Measurements from ENCODE around the gene NFATC2IP.
"Not testable (repeated sequence)": the region's sequence is repeated elsewhere in the genome, so short reads cannot be mapped to it uniquely, and the experiment has no call there.

NFATC2IP gene

DNA sequence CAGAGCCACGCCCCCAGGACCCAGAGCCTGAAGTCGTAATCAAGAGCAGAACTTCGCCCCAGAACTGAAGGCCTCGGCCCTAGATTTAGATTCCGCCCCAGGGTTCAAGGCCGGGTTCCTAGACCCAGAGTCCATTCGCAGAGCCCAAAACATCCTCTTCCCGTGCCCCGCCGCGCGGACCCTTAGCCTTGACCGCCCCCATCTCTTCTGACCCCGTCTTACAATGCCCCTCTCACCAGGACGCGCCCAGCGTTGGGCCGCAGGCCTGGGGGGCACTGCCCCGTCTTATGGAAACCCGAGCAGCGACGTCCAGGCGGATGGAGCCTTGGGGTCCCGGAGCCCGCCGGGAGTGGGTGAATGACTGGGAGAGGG is 14.0 kb upstream of the NFATC2IP start:
- H2BK12ac ChIP-seq (ENCODE audit: low read length): no peak overlapping the region
- H3K9me3 ChIP-seq (ENCODE audit: insufficient read depth, low read depth, low read length): peaks cover 1% of the 10 kb centered on the region
- H3K27me3 ChIP-seq (ENCODE audit: insufficient read depth, low read length): no peaks in the 10 kb centered on the region
- H3K4me1 ChIP-seq (ENCODE audit: control insufficient read depth in 1 of 2, insufficient read depth in 2 of 2, low read length in 2 of 2): peaks cover 3 to 6% of the 10 kb centered on the region in 2 experiments
- H2AK5ac ChIP-seq (ENCODE audit: low read length): no peak overlapping the region
- H2BK120ac ChIP-seq (ENCODE audit: insufficient read depth, low read length, poor library complexity): no peak overlapping the region
- H3K9ac ChIP-seq (ENCODE audit: low read length): no peak overlapping the region
- H4K12ac ChIP-seq (ENCODE audit: low read depth, low read length): no peak overlapping the region
- no peak overlapping the region for H4K8ac ChIP-seq (ENCODE audit: low read depth, low read length)
- no peak overlapping the region for H3K4me2 ChIP-seq (ENCODE audit: low read length)
- no peaks in the 10 kb centered on the region for H3K79me1 ChIP-seq (ENCODE audit: low read length)
- H4K91ac ChIP-seq (ENCODE audit: low read depth, low read length): no peak overlapping the region
- no peak overlapping the region for H3K4me3 ChIP-seq (ENCODE audit: low read depth, low read length)
- no peaks in the 10 kb centered on the region for H3K36me3 ChIP-seq (ENCODE audit: control insufficient read depth in 1 of 2, insufficient read depth in 2 of 2, low read length in 2 of 2)
- H3K14ac ChIP-seq (ENCODE audit: low read length): no peak overlapping the region
- H2AFZ ChIP-seq (ENCODE audit: insufficient read depth, low read length, poor library complexity): no peak overlapping the region
- H3K4ac ChIP-seq (ENCODE audit: low read depth, low read length): no peak overlapping the region
- WGBS (ENCODE audit: extremely low coverage, insufficient coverage, insufficient read length): no CpG with 5 or more reads among the region's 26 CpGs
- H2BK5ac ChIP-seq (ENCODE audit: low read depth, low read length, poor library complexity): no peak overlapping the region
- no peak overlapping the region for H3K27ac ChIP-seq (ENCODE audit: low read depth, low read length)
- H3K18ac ChIP-seq (ENCODE audit: low read length): no peak overlapping the region
- H3K23ac ChIP-seq (ENCODE audit: low read length): no peak overlapping the region
- H3K79me2 ChIP-seq (ENCODE audit: control insufficient read depth, insufficient read depth, low read length, poor library complexity): no peaks in the 10 kb centered on the region
- DNase-seq: no peak

DNA sequence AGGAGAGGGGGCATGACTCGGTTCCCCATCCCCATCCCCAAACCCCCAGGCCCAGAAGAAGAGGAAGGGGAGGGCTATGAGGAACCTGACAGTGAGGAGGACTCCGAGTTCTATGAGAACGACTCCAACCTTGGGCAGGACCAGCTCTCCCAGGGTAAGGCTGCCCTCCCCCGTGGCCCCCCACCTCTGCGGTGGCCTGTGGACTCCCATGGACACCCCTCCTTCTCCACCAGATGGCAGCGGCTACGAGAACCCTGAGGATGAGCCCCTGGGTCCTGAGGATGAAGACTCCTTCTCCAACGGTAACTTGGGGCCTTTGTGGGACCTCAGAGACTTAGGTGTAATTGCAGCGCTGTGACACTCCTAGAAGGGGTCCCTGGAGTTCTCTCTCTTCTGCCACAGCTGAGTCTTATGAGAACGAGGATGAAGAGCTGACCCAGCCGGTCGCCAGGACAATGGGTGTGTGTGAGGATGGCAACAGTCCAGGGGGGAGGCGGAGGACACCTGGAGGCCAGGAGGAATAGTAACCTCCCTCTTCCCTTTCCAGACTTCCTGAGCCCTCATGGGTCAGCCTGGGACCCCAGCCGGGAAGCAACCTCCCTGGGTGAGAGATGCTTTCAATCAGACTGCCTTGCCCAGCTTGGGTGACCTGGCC is 13.4 kb upstream of the NFATC2IP start:
- Histone ChIP-seq H3K4me1 (ENCODE audit: control insufficient read depth in 1 of 2, insufficient read depth in 2 of 2, low read length in 2 of 2) (peaks cover 3 to 6% of the 10 kb centered on the region in 2 experiments), H3K27me3 (ENCODE audit: insufficient read depth, low read length) (no peaks in the 10 kb centered on the region)
- DNase-seq: no peak

DNA sequence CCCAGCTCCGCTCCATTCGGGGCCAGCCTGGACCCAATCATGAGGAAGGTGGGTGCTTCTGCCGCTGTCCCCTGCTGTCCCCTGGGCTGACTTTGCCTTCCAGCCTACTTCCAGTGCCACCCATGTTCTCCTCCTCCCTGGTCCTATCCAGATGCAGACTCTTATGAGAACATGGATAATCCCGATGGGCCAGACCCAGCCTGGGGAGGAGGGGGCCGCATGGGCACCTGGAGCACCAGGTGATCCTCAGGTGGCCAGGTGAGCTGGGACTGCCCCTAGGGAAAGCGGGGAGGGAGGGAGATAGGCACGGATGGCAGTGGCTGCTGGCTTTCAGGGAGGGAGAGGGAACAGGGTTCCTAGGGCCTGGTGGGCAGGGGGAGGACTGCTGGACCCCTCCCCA is 12.0 kb upstream of the NFATC2IP start:
- no peak overlapping the region for H2BK120ac ChIP-seq (ENCODE audit: insufficient read depth, low read length, poor library complexity)
- no CpG with 5 or more reads among the region's 7 CpGs for WGBS (ENCODE audit: extremely low coverage, insufficient coverage, insufficient read length)
- no peaks in the 10 kb centered on the region for H3K79me2 ChIP-seq (ENCODE audit: control insufficient read depth, insufficient read depth, low read length, poor library complexity)
- H3K9me3 ChIP-seq (ENCODE audit: insufficient read depth, low read depth, low read length): peaks cover 1% of the 10 kb centered on the region
- H3K4me3 ChIP-seq (ENCODE audit: low read depth, low read length): no peak overlapping the region
- H2BK5ac ChIP-seq (ENCODE audit: low read depth, low read length, poor library complexity): no peak overlapping the region
- H4K12ac ChIP-seq (ENCODE audit: low read depth, low read length): no peak overlapping the region
- no peak overlapping the region for H3K4ac ChIP-seq (ENCODE audit: low read depth, low read length)
- no peaks in the 10 kb centered on the region for H3K36me3 ChIP-seq (ENCODE audit: control insufficient read depth in 1 of 2, insufficient read depth in 2 of 2, low read length in 2 of 2)
- no peak overlapping the region for H3K23ac ChIP-seq (ENCODE audit: low read length)
- H3K27ac ChIP-seq (ENCODE audit: low read depth, low read length): no peak overlapping the region
- no peak overlapping the region for H4K8ac ChIP-seq (ENCODE audit: low read depth, low read length)
- DNase-seq: no peak
- H3K4me1 ChIP-seq (ENCODE audit: control insufficient read depth in 1 of 2, insufficient read depth in 2 of 2, low read length in 2 of 2): peaks cover 0 to 2% of the 10 kb centered on the region in 2 experiments
- no peak overlapping the region for H2BK12ac ChIP-seq (ENCODE audit: low read length)
- H3K79me1 ChIP-seq (ENCODE audit: low read length): no peaks in the 10 kb centered on the region
- no peak overlapping the region for H2AFZ ChIP-seq (ENCODE audit: insufficient read depth, low read length, poor library complexity)
- no peak overlapping the region for H3K9ac ChIP-seq (ENCODE audit: low read length)
- no peak overlapping the region for H4K91ac ChIP-seq (ENCODE audit: low read depth, low read length)
- H3K14ac ChIP-seq (ENCODE audit: low read length): no peak overlapping the region
- H3K18ac ChIP-seq (ENCODE audit: low read length): no peak overlapping the region
- H2AK5ac ChIP-seq (ENCODE audit: low read length): no peak overlapping the region
- H3K4me2 ChIP-seq (ENCODE audit: low read length): no peak overlapping the region
- H3K27me3 ChIP-seq (ENCODE audit: insufficient read depth, low read length): no peaks in the 10 kb centered on the region

More for the DNA sequence above, 13.4 kb upstream of the NFATC2IP start:
- no peak overlapping the region for H2BK5ac ChIP-seq (ENCODE audit: low read depth, low read length, poor library complexity)
- H3K4me2 ChIP-seq (ENCODE audit: low read length): no peak overlapping the region
- no peak overlapping the region for H4K91ac ChIP-seq (ENCODE audit: low read depth, low read length)
- no CpG with 5 or more reads among the region's 14 CpGs for WGBS (ENCODE audit: extremely low coverage, insufficient coverage, insufficient read length)
- no peak overlapping the region for H2AK5ac ChIP-seq (ENCODE audit: low read length)
- no peak overlapping the region for H3K27ac ChIP-seq (ENCODE audit: low read depth, low read length)
- H3K36me3 ChIP-seq (ENCODE audit: control insufficient read depth in 1 of 2, insufficient read depth in 2 of 2, low read length in 2 of 2): no peaks in the 10 kb centered on the region
- H2BK120ac ChIP-seq (ENCODE audit: insufficient read depth, low read length, poor library complexity): no peak overlapping the region
- no peak overlapping the region for H4K12ac ChIP-seq (ENCODE audit: low read depth, low read length)
- no peak overlapping the region for H3K14ac ChIP-seq (ENCODE audit: low read length)
- no peak overlapping the region for H3K23ac ChIP-seq (ENCODE audit: low read length)
- no peak overlapping the region for H3K9ac ChIP-seq (ENCODE audit: low read length)
- H4K8ac ChIP-seq (ENCODE audit: low read depth, low read length): no peak overlapping the region
- no peaks in the 10 kb centered on the region for H3K79me1 ChIP-seq (ENCODE audit: low read length)
- no peak overlapping the region for H2BK12ac ChIP-seq (ENCODE audit: low read length)
- H3K4me3 ChIP-seq (ENCODE audit: low read depth, low read length): no peak overlapping the region
- no peak overlapping the region for H3K18ac ChIP-seq (ENCODE audit: low read length)
- no peak overlapping the region for H2AFZ ChIP-seq (ENCODE audit: insufficient read depth, low read length, poor library complexity)
- H3K9me3 ChIP-seq (ENCODE audit: insufficient read depth, low read depth, low read length): peaks cover 1% of the 10 kb centered on the region
- H3K79me2 ChIP-seq (ENCODE audit: control insufficient read depth, insufficient read depth, low read length, poor library complexity): no peaks in the 10 kb centered on the region
- H3K4ac ChIP-seq (ENCODE audit: low read depth, low read length): no peak overlapping the region

GRCh38 chr16:28939825-28940224 is 10.9 kb upstream of the NFATC2IP start:
- not testable (repeated sequence) for H3K79me2 ChIP-seq (ENCODE audit: control insufficient read depth, insufficient read depth, low read length, poor library complexity); H2BK12ac ChIP-seq (ENCODE audit: low read length); H2AK5ac ChIP-seq (ENCODE audit: low read length); H3K27me3 ChIP-seq (ENCODE audit: insufficient read depth, low read length); H3K36me3 ChIP-seq (ENCODE audit: control insufficient read depth in 1 of 2, insufficient read depth in 2 of 2, low read length in 2 of 2); H3K4ac ChIP-seq (ENCODE audit: low read depth, low read length); H4K8ac ChIP-seq (ENCODE audit: low read depth, low read length); H3K4me2 ChIP-seq (ENCODE audit: low read length); H3K4me3 ChIP-seq (ENCODE audit: low read depth, low read length); H2AFZ ChIP-seq (ENCODE audit: insufficient read depth, low read length, poor library complexity); H2BK5ac ChIP-seq (ENCODE audit: low read depth, low read length, poor library complexity); H3K9me3 ChIP-seq (ENCODE audit: insufficient read depth, low read depth, low read length); H3K79me1 ChIP-seq (ENCODE audit: low read length); H3K4me1 ChIP-seq (ENCODE audit: control insufficient read depth in 1 of 2, insufficient read depth in 2 of 2, low read length in 2 of 2); H3K18ac ChIP-seq (ENCODE audit: low read length); H3K23ac ChIP-seq (ENCODE audit: low read length); H3K14ac ChIP-seq (ENCODE audit: low read length); DNase-seq; H4K91ac ChIP-seq (ENCODE audit: low read depth, low read length); H3K27ac ChIP-seq (ENCODE audit: low read depth, low read length); H3K9ac ChIP-seq (ENCODE audit: low read length); H2BK120ac ChIP-seq (ENCODE audit: insufficient read depth, low read length, poor library complexity); H4K12ac ChIP-seq (ENCODE audit: low read depth, low read length)
- no CpG with 5 or more reads among the region's 7 CpGs for WGBS (ENCODE audit: extremely low coverage, insufficient coverage, insufficient read length)
